A673 (cell line): Measurements from ENCODE around the gene GATAD2A. TPM values are rescaled to one million over a fixed set of nuclear protein-coding genes. Genes with fewer than 3 reads are reported as not detected.
A peak's percentile ranks its signal among the peaks of the same experiment; 100 is the strongest.

Experiments
- BruUV-seq: library from RNA; stranded (reverse); fragments of 400-500 nt; replicated peaks from 2 replicates; lab custom pipeline; 2021; lab: Mats Ljungman, UMichigan
- CTCF ChIA-PET: fragments of 300-600 bp; sonication (Branson Sonifier 250); formaldehyde crosslinking; loops from one replicate; lab custom pipeline; 2022; ENCODE audit warnings: antibody characterized with exemption; lab: Charles Lee
- POLR2A ChIA-PET: fragments of 300-600 bp; sonication (Branson Sonifier 250); formaldehyde crosslinking; loops from one replicate; lab custom pipeline; 2022; ENCODE audit warnings: antibody characterized with exemption; ENCODE audit not compliant: low non-redundant PET; lab: Charles Lee
- DNase-seq: peaks from one replicate; pipeline ENCODE4 v3.0.0-alpha.2; 2015; ENCODE audit warnings: low spot score
- H3K27ac ChIP-seq: fragments of 200-600 bp; sonication (generic); 2 replicates; pipeline ENCODE4 v1.5.1; 2016; ENCODE audit warnings: mixed run types, low read depth, mild to moderate bottlenecking, mixed read lengths, antibody characterized with exemption, low read length; ENCODE audit not compliant: poor library complexity, severe bottlenecking
- H3K27me3 ChIP-seq: fragments of 200-600 bp; sonication (generic); replicated peaks from 2 replicates; pipeline ENCODE4 v1.6.1; 2017; ENCODE audit warnings: mixed run types, low read depth, mild to moderate bottlenecking, mixed read lengths, antibody characterized with exemption, low read length; ENCODE audit not compliant: insufficient read depth, poor library complexity
- H3K36me3 ChIP-seq: fragments of 200-600 bp; sonication (generic); 2 replicates; pipeline ENCODE4 v1.6.1; 2016; ENCODE audit warnings: mixed run types, mild to moderate bottlenecking, mixed read lengths, antibody characterized with exemption, low read length; ENCODE audit not compliant: insufficient read depth, poor library complexity, severe bottlenecking
- H3K4me1 ChIP-seq: fragments of 200-600 bp; sonication (generic); 2 replicates; pipeline ENCODE4 v1.6.1; 2017; ENCODE audit warnings: mixed run types, mild to moderate bottlenecking, mixed read lengths, antibody characterized with exemption, low read length; ENCODE audit not compliant: insufficient read depth, poor library complexity, severe bottlenecking
- H3K4me3 ChIP-seq: fragments of 200-600 bp; sonication (generic); 2 replicates; pipeline ENCODE4 v1.5.1; 2016; ENCODE audit warnings: low read depth, mixed run types, mild to moderate bottlenecking, mixed read lengths, low read length; ENCODE audit not compliant: poor library complexity, severe bottlenecking
- H3K9me3 ChIP-seq: fragments of 200-600 bp; sonication (generic); 2 replicates; pipeline ENCODE4 v1.6.1; 2016; ENCODE audit warnings: mixed run types, low read depth, mild to moderate bottlenecking, mixed read lengths, antibody characterized with exemption, low read length; ENCODE audit not compliant: poor library complexity, severe bottlenecking
- EZH2 ChIP-seq: fragments of 200-600 bp; sonication (generic); IDR thresholded peaks from 2 replicates; pipeline ENCODE4 v1.6.1; 2017; ENCODE audit warnings: borderline replicate concordance, low read depth, mild to moderate bottlenecking, mixed read lengths, antibody characterized with exemption, low read length; ENCODE audit not compliant: poor library complexity, severe bottlenecking
- intact Hi-C: fragments of 100-400 bp; cut with micrococcal nuclease; formaldehyde crosslinking; loops from one replicate; pipeline ENCODE4 v1.10.0; 2022; ENCODE audit not compliant: unreplicated experiment
- total RNA-seq: library from RNA; stranded (reverse); gene quantifications from 2 replicates; pipeline ENCODE4 v1.2.3, GENCODE V29; 2021
- TF ChIP-seq, protein P1 (sequence below): fragments of 300-800, 200-600 bp; sonication (generic); conservative IDR thresholded peaks from 2 replicates; pipeline ENCODE4 v1.5.1; 2017; ENCODE audit warnings: low read depth, mild to moderate bottlenecking, antibody characterized with exemption, low read length, moderate library complexity, mixed read lengths

GATAD2A gene
- total RNA-seq, 1 experiment from 2014 or later: 218 TPM

DNA sequence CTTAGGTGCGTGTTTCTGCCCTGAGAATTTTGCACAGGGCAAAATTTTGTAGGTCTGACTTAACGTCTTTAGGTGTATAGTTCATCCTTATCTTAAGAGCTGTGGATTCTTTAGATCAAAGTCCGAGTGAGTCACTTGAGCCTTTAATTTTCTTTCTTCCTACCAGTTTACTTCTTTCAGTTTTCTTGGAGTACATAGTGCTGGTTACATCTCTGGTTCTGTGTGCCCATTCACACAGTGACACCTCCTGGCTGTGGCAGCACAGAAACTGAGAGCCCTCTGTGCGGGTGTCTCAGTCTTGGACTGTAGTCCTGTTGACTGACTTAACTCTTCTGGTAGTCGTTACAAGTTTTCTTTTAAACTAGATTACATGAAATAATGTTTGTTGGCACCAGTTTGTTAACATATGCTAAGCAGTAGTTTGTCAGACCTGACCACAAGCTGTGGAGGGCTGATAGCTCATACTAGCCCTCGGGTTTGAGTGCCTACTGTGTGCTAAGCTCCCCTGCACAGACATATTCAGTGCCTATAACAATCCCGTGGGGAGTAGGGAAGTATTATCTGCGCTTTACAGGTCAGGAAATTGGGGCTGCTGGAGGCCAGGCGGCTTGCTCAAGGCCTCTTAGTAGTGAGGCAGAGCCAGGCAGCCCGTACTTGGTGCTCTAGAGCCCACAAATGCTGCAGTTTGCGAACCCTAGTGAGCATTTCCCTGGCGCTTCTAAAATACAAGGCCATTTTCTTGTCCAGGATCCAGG, 1.6 kb downstream of the GATAD2A start:
- Histone ChIP-seq H3K36me3 (no peaks in the 10 kb centered on the region), H3K4me1 (peaks cover 34% of the 10 kb centered on the region), H3K4me3 (peak overlapping the region; percentile 82), H3K27me3 (no peaks in the 10 kb centered on the region), H3K27ac (peak overlapping the region; percentile 88), H3K9me3 (no peaks in the 10 kb centered on the region)
- TF ChIP-seq, protein P1, sequence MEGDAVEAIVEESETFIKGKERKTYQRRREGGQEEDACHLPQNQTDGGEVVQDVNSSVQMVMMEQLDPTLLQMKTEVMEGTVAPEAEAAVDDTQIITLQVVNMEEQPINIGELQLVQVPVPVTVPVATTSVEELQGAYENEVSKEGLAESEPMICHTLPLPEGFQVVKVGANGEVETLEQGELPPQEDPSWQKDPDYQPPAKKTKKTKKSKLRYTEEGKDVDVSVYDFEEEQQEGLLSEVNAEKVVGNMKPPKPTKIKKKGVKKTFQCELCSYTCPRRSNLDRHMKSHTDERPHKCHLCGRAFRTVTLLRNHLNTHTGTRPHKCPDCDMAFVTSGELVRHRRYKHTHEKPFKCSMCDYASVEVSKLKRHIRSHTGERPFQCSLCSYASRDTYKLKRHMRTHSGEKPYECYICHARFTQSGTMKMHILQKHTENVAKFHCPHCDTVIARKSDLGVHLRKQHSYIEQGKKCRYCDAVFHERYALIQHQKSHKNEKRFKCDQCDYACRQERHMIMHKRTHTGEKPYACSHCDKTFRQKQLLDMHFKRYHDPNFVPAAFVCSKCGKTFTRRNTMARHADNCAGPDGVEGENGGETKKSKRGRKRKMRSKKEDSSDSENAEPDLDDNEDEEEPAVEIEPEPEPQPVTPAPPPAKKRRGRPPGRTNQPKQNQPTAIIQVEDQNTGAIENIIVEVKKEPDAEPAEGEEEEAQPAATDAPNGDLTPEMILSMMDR: peak; percentile 58
- no peak for TF ChIP-seq EZH2
- CTCF ChIA-PET: interaction anchor here (1.4 kb wide), 1 partner anchor 21 kb away, joined by 4 read pairs; no protein-coding TSS in a partner anchor
- BruUV-seq: no TSS peak
- intact Hi-C loops: no loop called here
- peak; percentile 63 for DNase-seq
- POLR2A ChIA-PET: no interaction called here

DNA sequence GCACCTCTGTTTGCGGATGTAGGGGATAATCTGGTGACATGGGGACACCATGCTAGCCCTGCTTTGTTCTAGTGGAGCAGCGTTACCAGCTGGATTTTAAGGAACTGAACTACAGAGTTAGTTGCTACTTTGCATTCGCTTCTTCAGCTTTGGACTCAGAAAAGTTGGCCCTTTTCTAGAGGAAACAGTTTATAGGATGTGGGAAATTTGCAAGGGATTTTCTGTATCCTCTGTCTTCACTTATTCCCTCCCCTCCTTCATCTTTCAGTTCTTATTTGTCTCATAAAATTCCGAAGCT, 2.1 kb downstream of the GATAD2A start:
- POLR2A ChIA-PET: no interaction called here
- intact Hi-C loops: no loop called here

DNA sequence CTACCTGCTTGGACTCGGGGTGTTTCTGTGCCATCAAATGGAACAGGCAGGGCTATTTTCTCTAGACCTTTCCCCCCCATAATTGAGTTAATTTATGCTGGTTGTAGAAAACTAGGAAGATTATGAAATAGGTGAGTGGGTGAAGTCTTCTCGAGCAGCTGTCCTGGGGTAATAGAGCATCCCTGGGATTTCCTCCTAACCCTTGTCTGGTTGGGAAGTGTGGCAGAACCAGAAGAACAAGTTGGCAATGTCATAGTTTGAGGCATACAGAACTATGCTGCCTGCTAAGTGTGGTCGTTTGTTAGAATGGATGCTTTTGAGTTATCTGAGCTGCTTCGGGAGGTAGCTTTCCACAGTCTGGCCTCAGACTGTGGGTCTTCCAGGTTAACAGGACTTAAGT, 3.7 kb downstream of the GATAD2A start:
- Histone ChIP-seq H3K4me3 (no peak overlapping the region), H3K27me3 (no peaks in the 10 kb centered on the region), H3K9me3 (no peaks in the 10 kb centered on the region), H3K4me1 (peaks cover 21% of the 10 kb centered on the region), H3K36me3 (no peaks in the 10 kb centered on the region), H3K27ac (no peak overlapping the region)
- ChIA-PET CTCF (no interaction called here), POLR2A (no interaction called here)
- BruUV-seq: no TSS peak
- intact Hi-C loops: no loop called here
- TF ChIP-seq EZH2: no peak
- TF ChIP-seq, protein P1: no peak
- no peak for DNase-seq

More for the DNA sequence above, 2.1 kb downstream of the GATAD2A start:
- no TSS peak for BruUV-seq
- Histone ChIP-seq H3K9me3 (no peaks in the 10 kb centered on the region), H3K36me3 (no peaks in the 10 kb centered on the region), H3K4me1 (peaks cover 34% of the 10 kb centered on the region), H3K27me3 (no peaks in the 10 kb centered on the region), H3K27ac (peak overlapping the region; percentile 88), H3K4me3 (peak overlapping the region; percentile 82)
- TF ChIP-seq EZH2: no peak
- TF ChIP-seq, protein P1: no peak
- CTCF ChIA-PET: no interaction called here
- no peak for DNase-seq
